Tibial nerve (tissue), 4 donors: Measurements from ENCODE around the gene SHB. TPM values are rescaled to one million over a fixed set of nuclear protein-coding genes. Genes with fewer than 3 reads are reported as not detected.
A peak's percentile ranks its signal among the peaks of the same experiment; 100 is the strongest.

Experiments used
- DNase-seq, 2 donors: peaks; one replicate each; pipeline ENCODE4 v3.0.0-alpha.2; 2019; ENCODE audit warnings: low spot score in 2 of 2
- H3K27ac ChIP-seq, 4 donors: fragments of 200-600 bp; sonication (generic) in 3 of 4; one replicate each; pipeline ENCODE4 v1.5.1; 2017 to 2019; ENCODE audit warnings: mild to moderate bottlenecking in 1 of 4
- H3K27me3 ChIP-seq, 2 donors: fragments of 200-600 bp; sonication (generic) in 1 of 2; one replicate each; pipeline versions ENCODE4 v1.5.1 to v1.6.0; 2017 to 2019
- H3K36me3 ChIP-seq, 3 donors: fragments of 200-600 bp; sonication (generic); one replicate each; pipeline ENCODE4 v1.5.1; 2018 to 2019
- H3K4me1 ChIP-seq, 4 donors: fragments of 200-600 bp; sonication (generic) in 3 of 4; one replicate each; pipeline ENCODE4 v1.5.1; 2017 to 2019
- H3K4me3 ChIP-seq, 4 donors: fragments of 200-600 bp; sonication (generic) in 3 of 4; one replicate each; pipeline ENCODE4 v1.5.1; 2017 to 2019; ENCODE audit warnings: mild to moderate bottlenecking in 1 of 4, moderate library complexity in 1 of 4
- H3K9me3 ChIP-seq, 4 donors: fragments of 200-600 bp; sonication (generic) in 3 of 4; one replicate each; pipeline ENCODE4 v1.5.1; 2017 to 2019
- CTCF ChIP-seq, 5 experiments: fragments of 200-600 bp in 3 of 5; fragments of 450-650 bp in 2 of 5; sonication (generic) in 3 of 5; IDR thresholded peaks; one replicate each; pipeline ENCODE4 v1.5.1; 2016 to 2019; ENCODE audit warnings: antibody characterized with exemption in 5 of 5, mild to moderate bottlenecking in 3 of 5, moderate library complexity in 2 of 5
- EP300 ChIP-seq, 2 donors: sonication (generic); formaldehyde crosslinking; IDR thresholded peaks; one replicate each; pipeline ENCODE4 v1.6.1; 2017; ENCODE audit warnings: antibody characterized with exemption in 2 of 2, mild to moderate bottlenecking in 1 of 2
- POLR2A ChIP-seq, 2 donors: fragments of 450-650 bp; IDR thresholded peaks; one replicate each; pipeline ENCODE4 v1.6.1; 2017; ENCODE audit warnings: antibody characterized with exemption in 2 of 2, mild to moderate bottlenecking in 2 of 2, moderate library complexity in 2 of 2
- WGBS, 2 donors: methylation state at CpG; one replicate each; pipeline ENCODE4 v1.1.5; 2018; 5-methylcytosine and 5-hydroxymethylcytosine counted together
- total RNA-seq, 4 donors: library from RNA; depleted of rRNA; stranded (reverse); fragments of >200 nt; gene quantifications; one replicate each; pipeline ENCODE4 v1.1.0, GENCODE V29; 2016

SHB gene
- total RNA-seq, 4 donors from 2014 or later = 6.3 to 15.9 (median 11.6) TPM

DNA sequence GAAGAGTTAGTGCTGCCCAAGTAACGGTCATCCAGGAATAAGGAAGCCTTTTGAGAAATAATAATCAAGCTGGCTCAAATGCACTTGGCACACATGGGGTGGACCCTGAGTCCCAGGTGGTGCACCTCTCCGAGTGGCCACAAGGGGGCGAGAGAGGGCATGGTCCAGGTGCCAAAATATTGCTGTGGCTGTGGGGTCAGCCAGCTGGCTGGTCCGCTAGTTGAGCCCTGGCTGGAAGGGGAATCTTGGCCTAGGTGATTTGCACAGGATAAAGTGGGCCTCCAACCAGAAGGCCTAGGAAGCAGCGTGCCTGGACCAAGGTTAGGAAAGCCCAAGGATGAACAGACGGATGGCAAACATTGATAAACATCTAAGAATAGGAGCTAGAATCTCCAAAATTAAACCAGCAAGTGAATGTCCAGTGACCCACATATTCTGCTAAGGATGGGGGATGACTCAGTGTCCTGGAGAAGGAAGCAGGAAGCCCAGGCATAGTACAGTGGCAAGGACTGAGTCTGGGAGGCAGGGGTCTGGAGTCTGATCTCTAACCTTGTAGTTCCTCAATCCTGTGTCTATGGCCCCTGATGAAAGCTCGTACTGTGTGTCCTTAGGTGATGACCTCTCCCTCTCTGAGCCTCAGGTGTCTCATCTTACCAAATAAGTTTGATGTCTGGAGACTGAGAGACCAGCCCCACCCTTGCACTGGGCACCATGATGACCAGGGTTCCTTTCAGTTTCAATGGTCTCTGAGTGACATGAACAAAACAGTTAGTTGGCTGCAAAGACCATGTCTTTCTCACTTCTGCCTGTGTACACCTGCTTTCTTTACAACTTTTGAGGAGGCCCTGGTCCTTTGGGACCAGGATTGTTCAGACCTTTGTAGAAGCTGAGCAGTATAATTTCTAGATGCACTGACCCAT lies 19.2 kb upstream of the SHB start:
- Histone ChIP-seq H3K36me3 (no peaks in the 10 kb centered on the region), H3K4me1 (no peaks in the 10 kb centered on the region), H3K4me3 (no peak overlapping the region), H3K9me3 (no peaks in the 10 kb centered on the region), H3K27ac (no peak overlapping the region), H3K27me3 (no peaks in the 10 kb centered on the region)
- WGBS, 2 donors = 31 to 40% methylated on average over 7 of the region's 7 CpGs
- DNase-seq = peak; percentile 55 to 85
- no peak for TF ChIP-seq POLR2A (IDR thresholded peaks at IDR 0.05)
- TF ChIP-seq CTCF (IDR thresholded peaks at IDR 0.05) = peak; percentile 88 to 95 (median 93)
- TF ChIP-seq EP300 (IDR thresholded peaks at IDR 0.05) = peak in 1 of 2 donors; percentile 52

DNA sequence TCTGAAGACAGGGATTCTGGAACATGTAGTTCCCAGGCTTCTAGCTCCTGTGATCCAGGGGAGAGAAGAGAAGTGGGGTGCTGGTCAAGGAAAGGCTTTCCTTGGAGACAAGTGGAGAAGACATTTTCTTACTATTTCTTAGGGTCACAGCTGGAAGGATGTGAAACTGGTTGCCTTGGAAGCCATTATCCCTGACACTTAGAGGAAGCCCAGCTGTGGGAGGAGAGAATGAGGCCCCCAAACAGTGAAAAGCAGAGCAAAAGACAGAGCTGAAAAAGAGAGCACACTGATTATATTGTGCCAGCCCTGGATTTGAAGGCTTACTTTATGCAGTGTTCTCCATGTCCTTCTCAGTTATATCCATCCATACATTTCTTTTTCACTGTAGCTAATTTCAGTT lies 17.5 kb upstream of the SHB start:
- Histone ChIP-seq H3K4me3 (no peak overlapping the region), H3K27me3 (no peaks in the 10 kb centered on the region), H3K4me1 (no peaks in the 10 kb centered on the region), H3K9me3 (no peaks in the 10 kb centered on the region), H3K27ac (no peak overlapping the region), H3K36me3 (no peaks in the 10 kb centered on the region)
- no peak for DNase-seq
- no peak for TF ChIP-seq POLR2A (IDR thresholded peaks at IDR 0.05)

DNA sequence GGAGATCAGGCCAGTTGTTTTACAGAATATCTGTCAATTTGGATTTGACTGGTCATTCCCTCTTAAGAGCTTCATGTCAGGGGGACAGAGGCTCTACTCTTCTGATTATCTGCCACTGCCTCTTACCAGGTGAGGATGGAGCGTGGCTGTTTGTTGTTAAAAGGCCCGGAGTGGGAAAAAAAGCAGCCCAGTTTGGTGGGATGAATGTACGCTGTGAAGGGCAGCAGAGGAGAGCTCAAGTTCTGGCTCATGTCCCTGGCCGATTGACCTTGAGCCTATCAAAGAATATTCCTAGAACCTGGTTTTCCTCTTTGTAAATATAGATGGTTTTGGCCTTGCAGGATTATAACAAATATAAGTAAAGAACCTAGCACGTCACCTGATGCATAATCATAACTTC lies 16.3 kb upstream of the SHB start:
- Histone ChIP-seq H3K27ac (no peak overlapping the region), H3K27me3 (no peaks in the 10 kb centered on the region), H3K36me3 (no peaks in the 10 kb centered on the region), H3K4me3 (no peak overlapping the region), H3K4me1 (no peaks in the 10 kb centered on the region), H3K9me3 (no peaks in the 10 kb centered on the region)
- TF ChIP-seq EP300 (IDR thresholded peaks at IDR 0.05) = no peak
- TF ChIP-seq POLR2A (IDR thresholded peaks at IDR 0.05) = no peak
- no peak for TF ChIP-seq CTCF (IDR thresholded peaks at IDR 0.05)
- 86 to 90% methylated on average over 5 of the region's 5 CpGs for WGBS, 2 donors
- no peak for DNase-seq

DNA sequence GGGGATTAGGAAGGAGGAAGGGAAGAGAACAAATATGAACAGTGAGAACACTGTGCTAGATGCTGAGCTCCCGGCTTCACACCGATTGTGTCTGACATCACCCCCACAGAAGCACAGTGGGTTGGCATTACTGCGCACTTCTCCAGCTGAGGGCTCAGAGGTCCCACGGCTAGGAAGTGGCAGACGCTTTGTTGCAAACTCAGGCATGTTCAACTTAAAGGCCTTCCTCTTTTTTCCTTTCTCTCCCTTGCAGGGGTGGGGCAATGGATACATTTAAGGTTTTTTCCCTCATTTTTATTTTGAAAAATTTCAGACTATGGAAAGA lies 15.5 kb upstream of the SHB start:
- DNase-seq = no peak

DNA sequence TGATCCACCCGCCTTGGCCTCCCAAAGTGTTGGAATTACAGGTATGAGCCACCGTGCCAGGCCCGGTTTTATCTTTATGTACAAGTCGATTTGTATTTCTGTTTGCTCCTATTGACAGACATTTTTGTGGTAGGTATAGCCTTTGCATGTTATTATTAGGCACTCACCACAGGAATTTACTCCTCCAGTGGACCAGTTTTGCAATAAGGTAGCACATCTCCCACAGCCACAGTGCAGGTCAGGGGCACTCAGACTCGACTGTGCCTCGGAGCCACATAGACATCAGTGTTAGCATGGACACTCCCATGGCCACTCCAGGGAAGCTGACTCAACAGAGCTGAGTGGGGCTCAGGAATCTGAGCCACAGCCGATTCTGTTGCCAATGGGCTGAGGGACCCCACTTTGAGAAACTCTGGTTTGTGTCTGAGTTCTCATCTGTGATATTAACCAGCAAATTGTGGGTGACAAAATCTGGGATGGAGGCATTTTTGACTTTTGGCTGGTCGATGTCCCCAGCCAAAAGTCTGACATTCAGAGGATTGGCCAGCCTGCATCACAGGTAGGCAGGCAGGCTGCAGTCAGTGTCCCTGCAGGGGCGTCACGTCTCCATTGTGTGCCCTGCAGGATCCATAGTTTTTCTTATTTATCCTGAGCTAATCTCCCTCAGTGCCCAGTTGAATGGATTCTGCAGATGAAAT lies 15.0 kb upstream of the SHB start:
- H3K4me1 ChIP-seq = no peaks in the 10 kb centered on the region
- H3K4me3 ChIP-seq = no peak overlapping the region
- no peak overlapping the region for H3K27ac ChIP-seq
- TF ChIP-seq CTCF (IDR thresholded peaks at IDR 0.05) (no peak), EP300 (IDR thresholded peaks at IDR 0.05) (no peak), POLR2A (IDR thresholded peaks at IDR 0.05) (no peak)
- no peak for DNase-seq
- H3K9me3 ChIP-seq = no peaks in the 10 kb centered on the region
- H3K36me3 ChIP-seq = no peaks in the 10 kb centered on the region
- 88 to 95% methylated on average over 9 to 10 of the region's 10 CpGs for WGBS, 2 donors
- no peaks in the 10 kb centered on the region for H3K27me3 ChIP-seq

More for the DNA sequence above, 15.5 kb upstream of the SHB start:
- no peak overlapping the region for H3K4me3 ChIP-seq
- no peaks in the 10 kb centered on the region for H3K27me3 ChIP-seq
- H3K9me3 ChIP-seq = no peaks in the 10 kb centered on the region
- H3K27ac ChIP-seq = no peak overlapping the region
- TF ChIP-seq CTCF (IDR thresholded peaks at IDR 0.05) = no peak
- TF ChIP-seq POLR2A (IDR thresholded peaks at IDR 0.05) = no peak
- TF ChIP-seq EP300 (IDR thresholded peaks at IDR 0.05) = no peak
- WGBS, 2 donors = 39 to 40% methylated on average over 5 of the region's 5 CpGs
- H3K4me1 ChIP-seq = no peaks in the 10 kb centered on the region
- H3K36me3 ChIP-seq = no peaks in the 10 kb centered on the region
